HEK293 (cell line): ENCODE data around the gene CCDC57.
A peak's percentile ranks its signal among the peaks of the same experiment; 100 is the strongest.

Source experiments
- CTCF ChIA-PET: fragments of 350-600 bp; formaldehyde crosslinking; extraction: SDS; loops from one replicate; lab custom pipeline; 2021; ENCODE audit warnings: antibody characterized with exemption; lab: Yijun Ruan, JAX
- POLR2A ChIA-PET: fragments of 300-600 bp; formaldehyde crosslinking; extraction: SDS; loops from one replicate; lab custom pipeline; 2020; ENCODE audit warnings: antibody characterized with exemption, inconsistent platforms; lab: Yijun Ruan, JAX
- H3K27ac ChIP-seq: fragments of 200-500 bp; sonication (Bioruptor generic); 2 replicates; pipeline ENCODE4 v1.5.1; 2014; ENCODE audit warnings: low read depth, low read length, control low read depth, inconsistent platforms; ENCODE audit errors: extremely low read depth
- H3K36me3 ChIP-seq, 2 experiments: fragments of 200-500 bp in 1 of 2; sonication (Bioruptor generic) in 1 of 2; 1 replicate in 1 of 2; 2 replicates in 1 of 2; pipeline ENCODE4 v1.5.1; 2014 to 2017; ENCODE audit warnings: inconsistent platforms in 2 of 2, low read length in 2 of 2; ENCODE audit not compliant: control insufficient read depth in 2 of 2, insufficient read depth in 1 of 2
- H3K4me1 ChIP-seq: fragments of 200-500 bp; sonication (Bioruptor generic); 2 replicates; pipeline ENCODE4 v1.5.1; 2014; ENCODE audit warnings: mild to moderate bottlenecking, low read length, inconsistent platforms; ENCODE audit not compliant: control insufficient read depth, insufficient read depth
- H3K4me3 ChIP-seq: 2 replicates; pipeline ENCODE4 v1.5.1; 2011; ENCODE audit warnings: low read depth, mild to moderate bottlenecking, control low read depth, low read length, moderate library complexity
- H3K9me3 ChIP-seq: fragments of 200-500 bp; sonication (Bioruptor generic); 2 replicates; pipeline ENCODE4 v1.5.1; 2014; ENCODE audit warnings: low read depth, low read length, inconsistent platforms; ENCODE audit not compliant: control insufficient read depth, insufficient read depth
- ZBTB10 ChIP-seq: fragments of 450-650 bp; formaldehyde crosslinking; IDR thresholded peaks from 2 replicates; pipeline ENCODE4 v1.5.1; 2016; ENCODE audit warnings: missing biosample characterization, missing genetic modification characterization
- ZFP69B ChIP-seq: fragments of 450-650 bp; formaldehyde crosslinking; IDR thresholded peaks from 2 replicates; pipeline ENCODE4 v1.5.1; 2016; ENCODE audit warnings: missing biosample characterization, missing genetic modification characterization
- ZNF24 ChIP-seq: fragments of 450-650 bp; formaldehyde crosslinking; IDR thresholded peaks from 2 replicates; pipeline ENCODE4 v1.5.1; 2016; ENCODE audit warnings: missing biosample characterization, missing genetic modification characterization
- ZNF280D ChIP-seq: fragments of 450-650 bp; formaldehyde crosslinking; IDR thresholded peaks from 2 replicates; pipeline ENCODE4 v1.5.1; 2016; ENCODE audit warnings: missing biosample characterization, missing genetic modification characterization
- ZNF341 ChIP-seq: fragments of 450-650 bp; formaldehyde crosslinking; IDR thresholded peaks from 2 replicates; pipeline ENCODE4; 2016; ENCODE audit warnings: low read depth, missing biosample characterization, missing genetic modification characterization
- ZNF391 ChIP-seq: fragments of 450-650 bp; formaldehyde crosslinking; IDR thresholded peaks from 2 replicates; pipeline ENCODE4 v1.5.1; 2016; ENCODE audit warnings: low read depth, missing biosample characterization, missing genetic modification characterization, borderline replicate concordance
- ZNF610 ChIP-seq: fragments of 450-650 bp; formaldehyde crosslinking; IDR thresholded peaks from 2 replicates; pipeline ENCODE4 v1.5.1; 2016; ENCODE audit warnings: missing biosample characterization, missing genetic modification characterization, borderline replicate concordance
- ZNF626 ChIP-seq: fragments of 450-650 bp; sonication (Bioruptor Pico); formaldehyde crosslinking; IDR thresholded peaks from 2 replicates; pipeline ENCODE4 v1.5.1; 2018; ENCODE audit warnings: missing biosample characterization, missing genetic modification characterization, inconsistent platforms
- ZNF692 ChIP-seq: fragments of 450-650 bp; formaldehyde crosslinking; IDR thresholded peaks from 2 replicates; pipeline ENCODE4 v1.5.1; 2016; ENCODE audit warnings: missing biosample characterization, missing genetic modification characterization
- ZNF704 ChIP-seq: fragments of 450-650 bp; formaldehyde crosslinking; IDR thresholded peaks from 2 replicates; pipeline ENCODE4 v1.5.1; 2016; ENCODE audit warnings: missing biosample characterization, missing genetic modification characterization

The CCDC57 gene

GRCh38 chr17:82056729-82057621, 155.7 kb downstream of the CCDC57 start (continued):
- TF ChIP-seq ZBTB10, result no peak
- no peak for TF ChIP-seq ZNF610
- no peak for TF ChIP-seq ZNF704
- TF ChIP-seq ZNF341 (tag by site-specific recombination), result peak; percentile 95
- TF ChIP-seq ZNF626 (tag by site-specific recombination), result no peak
- no peak for TF ChIP-seq ZNF391 (tag by site-specific recombination)
- TF ChIP-seq ZNF280D (tag by site-specific recombination), result no peak
- TF ChIP-seq, all 188 proteins: peak for 10

GRCh38 chr17:82055965-82056728, 156.5 kb downstream of the CCDC57 start:
- Histone ChIP-seq H3K4me1 (peaks cover 4% of the 10 kb centered on the region; the same call in 1 of the 2 replicates), H3K36me3 (peaks cover 3 to 82% of the 10 kb centered on the region in 2 experiments; a peak in 2 of 3 replicates), H3K27ac (peak overlapping the region; percentile 64), H3K9me3 (no peaks in the 10 kb centered on the region), H3K4me3 (no peak overlapping the region)
- TF ChIP-seq ZNF24 (tag by site-specific recombination), result no peak
- TF ChIP-seq ZFP69B (tag by site-specific recombination), result peak; percentile 93
- peak; percentile 87 for TF ChIP-seq ZNF692 (tag by site-specific recombination)
- POLR2A ChIA-PET, result interaction anchor here (0.6 to 14.2 kb wide), 8 partner anchors 10 to 481 kb away, joined by 3 to 96 read pairs (median 4); partner anchors contain the start of genes DCXR and RAC3
- CTCF ChIA-PET, result interaction anchor here (0.9 to 1.7 kb wide), 3 partner anchors 14 to 26 kb away, joined by 4 to 9 read pairs (median 5); partner anchors contain the start of gene DCXR
